Loucy (cell line): ENCODE results near the gene TIE1.

ENCODE experiments used
- EZH2phosphoT487 ChIP-seq: fragments of 200-600 bp; IDR thresholded peaks from 2 replicates; pipeline ENCODE4 v1.6.1; 2018; ENCODE audit warnings: antibody characterized with exemption, mild to moderate bottlenecking, moderate library complexity, borderline replicate concordance
- TF ChIP-seq, protein P1 (sequence below): fragments of 200-600 bp; sonication (generic); conservative IDR thresholded peaks from 2 replicates; pipeline ENCODE4 v1.5.1; 2014; ENCODE audit warnings: mild to moderate bottlenecking, antibody characterized with exemption, low read length

DNA sequence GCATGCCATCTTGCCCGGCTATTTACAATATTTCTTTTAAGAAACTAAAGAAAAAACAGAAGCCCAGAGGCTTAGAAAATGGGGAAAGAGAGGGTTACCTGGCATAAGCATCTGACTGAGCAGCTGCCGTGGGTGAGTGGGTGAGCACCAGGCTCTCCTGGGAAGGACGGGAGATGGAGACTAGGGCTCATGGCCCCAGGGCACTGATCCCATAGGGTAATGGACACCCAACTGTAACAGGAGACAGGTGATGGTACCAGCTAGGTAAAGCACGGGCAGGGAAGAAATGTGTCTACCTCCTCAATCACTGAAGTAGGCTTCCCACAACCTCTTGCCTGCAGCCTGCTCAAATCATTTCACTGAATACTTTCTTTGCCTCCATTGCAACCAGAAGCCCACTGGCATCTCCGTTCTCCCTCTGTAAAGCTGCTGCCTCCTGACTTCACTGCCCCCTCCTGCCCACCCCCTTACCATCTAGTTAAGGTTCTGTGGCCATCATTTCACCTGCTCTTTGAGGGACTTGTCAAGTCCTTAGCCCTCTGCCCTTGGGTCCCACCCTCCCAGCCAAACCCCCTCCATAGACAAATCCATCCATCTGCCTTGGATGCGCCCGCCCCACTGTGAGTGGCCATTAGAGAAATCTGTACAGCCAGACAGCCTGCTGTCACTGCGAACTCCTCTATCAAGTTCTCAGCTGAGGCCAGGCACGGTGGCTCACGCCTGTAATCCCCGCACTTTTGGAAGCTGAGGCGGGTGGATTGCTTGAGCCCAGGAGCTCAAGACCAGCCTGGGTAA lies 24.8 kb upstream of the TIE1 start:
- TF ChIP-seq, protein P1, sequence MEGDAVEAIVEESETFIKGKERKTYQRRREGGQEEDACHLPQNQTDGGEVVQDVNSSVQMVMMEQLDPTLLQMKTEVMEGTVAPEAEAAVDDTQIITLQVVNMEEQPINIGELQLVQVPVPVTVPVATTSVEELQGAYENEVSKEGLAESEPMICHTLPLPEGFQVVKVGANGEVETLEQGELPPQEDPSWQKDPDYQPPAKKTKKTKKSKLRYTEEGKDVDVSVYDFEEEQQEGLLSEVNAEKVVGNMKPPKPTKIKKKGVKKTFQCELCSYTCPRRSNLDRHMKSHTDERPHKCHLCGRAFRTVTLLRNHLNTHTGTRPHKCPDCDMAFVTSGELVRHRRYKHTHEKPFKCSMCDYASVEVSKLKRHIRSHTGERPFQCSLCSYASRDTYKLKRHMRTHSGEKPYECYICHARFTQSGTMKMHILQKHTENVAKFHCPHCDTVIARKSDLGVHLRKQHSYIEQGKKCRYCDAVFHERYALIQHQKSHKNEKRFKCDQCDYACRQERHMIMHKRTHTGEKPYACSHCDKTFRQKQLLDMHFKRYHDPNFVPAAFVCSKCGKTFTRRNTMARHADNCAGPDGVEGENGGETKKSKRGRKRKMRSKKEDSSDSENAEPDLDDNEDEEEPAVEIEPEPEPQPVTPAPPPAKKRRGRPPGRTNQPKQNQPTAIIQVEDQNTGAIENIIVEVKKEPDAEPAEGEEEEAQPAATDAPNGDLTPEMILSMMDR = no peak
- no peak for TF ChIP-seq EZH2phosphoT487
